C4-2B (cell line): ENCODE results near the gene SYT14.

ENCODE experiments used
- ZFX ChIP-seq: fragments of 450-650 bp; IDR thresholded peaks from 2 replicates; pipeline ENCODE4 v1.6.1; 2017
- TF ChIP-seq, protein P1 (sequence below): fragments of 450-650 bp; conservative IDR thresholded peaks from 2 replicates; pipeline ENCODE4 v1.5.1; 2017; ENCODE audit warnings: mild to moderate bottlenecking

DNA sequence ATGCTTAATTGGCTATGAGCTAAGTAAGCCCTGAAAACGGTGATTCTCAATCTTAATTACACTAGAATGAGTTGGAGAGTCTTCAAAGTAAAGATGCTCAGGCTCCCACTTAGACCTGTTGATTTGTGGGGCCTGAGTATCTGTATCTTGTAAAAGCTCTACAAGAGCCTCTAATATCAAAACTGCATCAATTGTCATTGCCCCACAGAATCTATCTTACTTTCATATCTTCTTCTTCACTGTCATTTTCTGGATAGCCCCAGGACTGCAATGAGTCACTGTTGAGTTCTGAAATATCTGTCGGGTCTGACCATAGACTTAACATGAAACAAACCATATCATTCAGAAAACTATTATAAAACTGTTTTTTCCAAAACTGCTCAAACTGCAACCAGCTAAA, 191.7 kb downstream of the SYT14 start:
- TF ChIP-seq, protein P1, sequence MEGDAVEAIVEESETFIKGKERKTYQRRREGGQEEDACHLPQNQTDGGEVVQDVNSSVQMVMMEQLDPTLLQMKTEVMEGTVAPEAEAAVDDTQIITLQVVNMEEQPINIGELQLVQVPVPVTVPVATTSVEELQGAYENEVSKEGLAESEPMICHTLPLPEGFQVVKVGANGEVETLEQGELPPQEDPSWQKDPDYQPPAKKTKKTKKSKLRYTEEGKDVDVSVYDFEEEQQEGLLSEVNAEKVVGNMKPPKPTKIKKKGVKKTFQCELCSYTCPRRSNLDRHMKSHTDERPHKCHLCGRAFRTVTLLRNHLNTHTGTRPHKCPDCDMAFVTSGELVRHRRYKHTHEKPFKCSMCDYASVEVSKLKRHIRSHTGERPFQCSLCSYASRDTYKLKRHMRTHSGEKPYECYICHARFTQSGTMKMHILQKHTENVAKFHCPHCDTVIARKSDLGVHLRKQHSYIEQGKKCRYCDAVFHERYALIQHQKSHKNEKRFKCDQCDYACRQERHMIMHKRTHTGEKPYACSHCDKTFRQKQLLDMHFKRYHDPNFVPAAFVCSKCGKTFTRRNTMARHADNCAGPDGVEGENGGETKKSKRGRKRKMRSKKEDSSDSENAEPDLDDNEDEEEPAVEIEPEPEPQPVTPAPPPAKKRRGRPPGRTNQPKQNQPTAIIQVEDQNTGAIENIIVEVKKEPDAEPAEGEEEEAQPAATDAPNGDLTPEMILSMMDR = no peak
- TF ChIP-seq ZFX = no peak
